OCI-LY3 (cell line): ENCODE measurements around the gene FUT2.

ENCODE experiments used
- H2AFZ ChIP-seq: fragments of 200-600, 300-600 bp; shearing (Covaris generic); 2 replicates; pipeline ENCODE4 v1.6.0; 2014; ENCODE audit warnings: antibody characterized with exemption, low read depth, low read length
- H3K27ac ChIP-seq: fragments of 200-600, 300-600 bp; sonication (generic); 2 replicates; pipeline ENCODE4 v1.5.1; 2014; ENCODE audit warnings: mild to moderate bottlenecking, low read length, moderate library complexity, mixed read lengths
- H3K27me3 ChIP-seq: fragments of 200-600, 300-600 bp; sonication (generic); 2 replicates; pipeline ENCODE4 v1.6.1; 2014; ENCODE audit warnings: low read depth, low read length, mixed read lengths
- H3K36me3 ChIP-seq: fragments of 200-600, 300-600 bp; sonication (generic); replicated peaks from 2 replicates; pipeline ENCODE3; 2014; ENCODE audit warnings: low read depth, low read length, mixed read lengths
- H3K4me1 ChIP-seq: fragments of 300-600, 200-600 bp; sonication (generic); 2 replicates; pipeline ENCODE4 v1.6.1; 2014; ENCODE audit warnings: low read length, mixed read lengths
- H3K4me2 ChIP-seq: fragments of 200-600, 300-600 bp; sonication (generic); 2 replicates; pipeline ENCODE4 v1.6.1; 2014; ENCODE audit warnings: low read length, mixed read lengths
- H3K4me3 ChIP-seq: fragments of 300-600, 200-600 bp; sonication (generic); 2 replicates; pipeline ENCODE4 v1.5.1; 2014; ENCODE audit warnings: antibody characterized with exemption, mild to moderate bottlenecking, low read length, moderate library complexity
- H3K79me2 ChIP-seq: fragments of 300-600, 200-600 bp; shearing (Covaris generic); 2 replicates; pipeline ENCODE4 v1.6.1; 2014; ENCODE audit warnings: mild to moderate bottlenecking, low read length, mixed read lengths
- H3K9ac ChIP-seq: fragments of 300-600, 200-600 bp; shearing (Covaris generic); 2 replicates; pipeline ENCODE4 v1.6.0; 2014; ENCODE audit warnings: mild to moderate bottlenecking, low read length, moderate library complexity
- H3K9me3 ChIP-seq: fragments of 200-600, 300-600 bp; shearing (Covaris generic); 2 replicates; pipeline ENCODE4 v1.6.1; 2014; ENCODE audit warnings: low read length, mixed read lengths; ENCODE audit not compliant: insufficient read depth
- H4K20me1 ChIP-seq: fragments of 200-600, 300-600 bp; sonication (generic); 2 replicates; pipeline ENCODE4 v1.6.1; 2016; ENCODE audit warnings: low read length, mixed read lengths; ENCODE audit not compliant: insufficient read depth
- CTCF ChIP-seq: fragments of 200-600, 300-600 bp; sonication (generic); IDR thresholded peaks from 2 replicates; pipeline ENCODE4 v1.5.1; 2014; ENCODE audit warnings: antibody characterized with exemption, low read length, low read depth
- EZH2phosphoT487 ChIP-seq: fragments of 200-600 bp; shearing (Covaris generic); IDR thresholded peaks from 2 replicates; pipeline ENCODE4 v1.6.1; 2018; ENCODE audit warnings: antibody characterized with exemption, mixed run types, low read depth

FUT2 gene

GRCh38 chr19:48668761-48669160, 27.0 kb upstream of the FUT2 start:
- Histone ChIP-seq H3K27me3 (no peaks in the 10 kb centered on the region), H3K9me3 (no peaks in the 10 kb centered on the region), H3K4me1 (no peaks in the 10 kb centered on the region), H3K9ac (no peak overlapping the region), H3K36me3 (no peaks in the 10 kb centered on the region), H3K4me2 (no peak overlapping the region), H3K79me2 (no peaks in the 10 kb centered on the region), H4K20me1 (no peaks in the 10 kb centered on the region), H3K27ac (no peak overlapping the region), H3K4me3 (no peak overlapping the region), H2AFZ (no peak overlapping the region)
- no peak for TF ChIP-seq CTCF
- TF ChIP-seq EZH2phosphoT487, result no peak

- TF ChIP-seq EZH2phosphoT487 (no peak), CTCF (no peak)
- no peaks in the 10 kb centered on the region for H3K79me2 ChIP-seq
These were observed 25.7 kb upstream of the FUT2 start for GRCh38 chr19:48669903-48670668.

GRCh38 chr19:48670699-48671445, 24.9 kb upstream of the FUT2 start:
- H3K27me3 ChIP-seq, result no peaks in the 10 kb centered on the region
- no peak for TF ChIP-seq CTCF
- TF ChIP-seq EZH2phosphoT487, result no peak
- H3K27ac ChIP-seq, result no peak overlapping the region
- H3K9me3 ChIP-seq, result no peaks in the 10 kb centered on the region
- H3K4me2 ChIP-seq, result no peak overlapping the region
- no peaks in the 10 kb centered on the region for H3K36me3 ChIP-seq
- H3K4me3 ChIP-seq, result no peak overlapping the region
- H4K20me1 ChIP-seq, result no peaks in the 10 kb centered on the region
- H3K79me2 ChIP-seq, result no peaks in the 10 kb centered on the region
- H3K9ac ChIP-seq, result no peak overlapping the region
- peaks cover 5% of the 10 kb centered on the region for H3K4me1 ChIP-seq
- no peak overlapping the region for H2AFZ ChIP-seq

More at GRCh38 chr19:48669903-48670668, 25.7 kb upstream of the FUT2 start:
- Histone ChIP-seq H3K36me3 (no peaks in the 10 kb centered on the region), H3K9ac (no peak overlapping the region), H3K9me3 (no peaks in the 10 kb centered on the region), H3K27me3 (no peaks in the 10 kb centered on the region), H3K27ac (no peak overlapping the region), H3K4me1 (peaks cover 2% of the 10 kb centered on the region), H3K4me3 (no peak overlapping the region), H2AFZ (no peak overlapping the region), H4K20me1 (no peaks in the 10 kb centered on the region), H3K4me2 (no peak overlapping the region)

- no peaks in the 10 kb centered on the region for H3K27me3 ChIP-seq
- H3K4me2 ChIP-seq, result no peak overlapping the region
- H3K4me3 ChIP-seq, result no peak overlapping the region
These were observed 24.2 kb upstream of the FUT2 start for GRCh38 chr19:48671446-48671995.

More at GRCh38 chr19:48671446-48671995, 24.2 kb upstream of the FUT2 start:
- TF ChIP-seq CTCF (no peak), EZH2phosphoT487 (no peak)
- Histone ChIP-seq H4K20me1 (no peaks in the 10 kb centered on the region), H3K9me3 (no peaks in the 10 kb centered on the region), H3K36me3 (no peaks in the 10 kb centered on the region), H2AFZ (no peak overlapping the region), H3K79me2 (no peaks in the 10 kb centered on the region), H3K4me1 (peaks cover 5% of the 10 kb centered on the region), H3K9ac (no peak overlapping the region), H3K27ac (no peak overlapping the region)
